Keratinocyte (primary cell): ENCODE data around the gene KIF1B. TPM values are rescaled to one million over a fixed set of nuclear protein-coding genes. Genes with fewer than 3 reads are reported as not detected.

ENCODE experiments used
- DNase-seq: peaks from one replicate; pipeline ENCODE4 v3.0.0-alpha.2; 2011; ENCODE audit warnings: low read depth, missing footprints, low spot score
- FAIRE-seq: peaks from 2 replicates; lab custom pipeline; 2011; peaks lifted over from hg19 to GRCh38; lab: Jason Lieb, UNC
- H2AFZ ChIP-seq: 2 replicates; pipeline ENCODE4 v1.6.0; 2012; ENCODE audit warnings: low read length, control low read depth, inconsistent platforms; ENCODE audit not compliant: control insufficient read depth
- H3K27ac ChIP-seq: 2 replicates; pipeline ENCODE4 v1.5.1; 2011; ENCODE audit warnings: low read length; ENCODE audit not compliant: control insufficient read depth, insufficient read depth
- H3K27me3 ChIP-seq: 3 replicates; pipeline ENCODE4 v1.6.0; 2011; ENCODE audit warnings: low read length; ENCODE audit not compliant: control insufficient read depth, insufficient read depth; ENCODE audit errors: extremely low read depth
- H3K36me3 ChIP-seq, 2 experiments: 2 replicates in 1 of 2; 3 replicates in 1 of 2; pipeline ENCODE4 v1.5.1; 2011; ENCODE audit warnings: low read length in 2 of 2, mild to moderate bottlenecking in 1 of 2; ENCODE audit not compliant: control insufficient read depth in 2 of 2, insufficient read depth in 2 of 2; ENCODE audit errors: extremely low read depth in 1 of 2
- H3K4me1 ChIP-seq: 3 replicates; pipeline ENCODE4 v1.5.1; 2011; ENCODE audit warnings: low read length; ENCODE audit not compliant: control insufficient read depth, insufficient read depth; ENCODE audit errors: extremely low read depth
- H3K4me2 ChIP-seq: 3 replicates; pipeline ENCODE4 v1.6.0; 2011; ENCODE audit warnings: low read depth, low read length; ENCODE audit not compliant: control insufficient read depth, insufficient read depth; ENCODE audit errors: extremely low read depth
- H3K4me3 ChIP-seq, 3 experiments: fragments of 200-600 bp in 1 of 3; sonication (generic) in 1 of 3; 2 replicates in 2 of 3; 3 replicates in 1 of 3; pipeline ENCODE4 v1.5.1; 2011 to 2016; ENCODE audit warnings: low read length in 3 of 3, mild to moderate bottlenecking in 3 of 3, control low read depth in 2 of 3, inconsistent platforms in 1 of 3, low read depth in 1 of 3, mixed read lengths in 1 of 3, mixed run types in 1 of 3, moderate library complexity in 1 of 3; ENCODE audit not compliant: control insufficient read depth in 2 of 3, insufficient read depth in 2 of 3; ENCODE audit errors: extremely low read depth in 1 of 3
- H3K79me2 ChIP-seq: 2 replicates; pipeline ENCODE4 v1.6.0; 2012; ENCODE audit warnings: low read length; ENCODE audit not compliant: control insufficient read depth, insufficient read depth
- H3K9ac ChIP-seq: 3 replicates; pipeline ENCODE4 v1.6.0; 2011; ENCODE audit warnings: low read length; ENCODE audit not compliant: control insufficient read depth, insufficient read depth; ENCODE audit errors: extremely low read depth
- H3K9me1 ChIP-seq: 3 replicates; pipeline ENCODE4 v1.6.0; 2011; ENCODE audit warnings: low read length; ENCODE audit not compliant: control insufficient read depth, insufficient read depth; ENCODE audit errors: extremely low read depth
- H3K9me3 ChIP-seq: 2 replicates; pipeline ENCODE4 v1.5.1; 2012; ENCODE audit warnings: low read depth, low read length; ENCODE audit not compliant: control insufficient read depth
- H4K20me1 ChIP-seq: 3 replicates; pipeline ENCODE4 v1.6.0; 2011; ENCODE audit warnings: low read length; ENCODE audit not compliant: control insufficient read depth, insufficient read depth; ENCODE audit errors: extremely low read depth
- CTCF ChIP-seq, 3 experiments: IDR thresholded peaks in 1 of 3; conservative IDR thresholded peaks in 1 of 3; optimal IDR thresholded peaks in 1 of 3; 2 replicates in 2 of 3; 3 replicates in 1 of 3; pipeline versions ENCODE3 to v1.5.1; 2011; ENCODE audit warnings: low read length in 3 of 3, mild to moderate bottlenecking in 3 of 3, moderate library complexity in 2 of 3, control low read depth in 1 of 3, inconsistent platforms in 1 of 3; ENCODE audit not compliant: insufficient read depth in 2 of 3; ENCODE audit errors: extremely low read depth in 1 of 3
- EZH2 ChIP-seq: IDR thresholded peaks from one replicate; pipeline ENCODE4 v1.6.1; 2012; ENCODE audit warnings: inconsistent platforms, mild to moderate bottlenecking, low read length, moderate library complexity
- dilution Hi-C: fragments of 300-500 bp; cut with MboI; formaldehyde crosslinking; loops from one replicate; pipeline ENCODE4 v1.7.0; 2020; ENCODE audit warnings: low sequenced_read_pairs; ENCODE audit not compliant: extremely low pct_ligation_motif_present
- polyA plus RNA-seq, 5 experiments: library from polyadenylated mRNA; depleted of rRNA in 3 of 5; stranded (reverse) in 3 of 5; stranded (forward) in 1 of 5; unstranded in 1 of 5; fragments of >200 nt; gene quantifications; 1 replicate in 1 of 5; 2 replicates in 3 of 5; 3 replicates in 1 of 5; pipeline versions ENCODE4 v1.2.1 to v1.2.3, GENCODE V29; 2011 to 2012; ENCODE audit warnings: missing spikeins in 2 of 5, low read depth in 1 of 5, low replicate concordance in 1 of 5

The KIF1B gene
- polyA plus RNA-seq, 1 donor (not counting 4 experiments of a cell fraction or from before 2014, with no cell fraction given): 15.1 TPM

GRCh38 chr1:10304295-10304694 lies 93.9 kb downstream of the KIF1B start:
- TF ChIP-seq EZH2 (no peak), CTCF (optimal IDR thresholded peaks at IDR 0.05 in 1 of 3, IDR thresholded peaks at IDR 0.05 in 1 of 3, conservative IDR thresholded peaks at IDR 0.05 in 1 of 3; ENCODE audit: extremely low read depth in 1 of 3, insufficient read depth in 2 of 3, low read length in 3 of 3) (no peak)
- H3K27me3 ChIP-seq: no peaks in the 10 kb centered on the region
- H2AFZ ChIP-seq: no peak overlapping the region
- no peak overlapping the region for H3K27ac ChIP-seq
- dilution Hi-C loops: no loop called here
- no peaks in the 10 kb centered on the region for H3K9me1 ChIP-seq
- H4K20me1 ChIP-seq: peaks cover 3% of the 10 kb centered on the region
- H3K9me3 ChIP-seq: no peaks in the 10 kb centered on the region
- no peak overlapping the region for H3K9ac ChIP-seq
- H3K36me3 ChIP-seq: peaks cover 10 to 16% of the 10 kb centered on the region in 2 experiments
- DNase-seq (no peak), FAIRE-seq (no peak)
- no peaks in the 10 kb centered on the region for H3K4me1 ChIP-seq
- no peak overlapping the region for H3K4me3 ChIP-seq
- no peak overlapping the region for H3K4me2 ChIP-seq
- no peaks in the 10 kb centered on the region for H3K79me2 ChIP-seq

- DNase-seq: no peak
- Histone ChIP-seq H2AFZ (no peak overlapping the region), H3K4me1 (no peaks in the 10 kb centered on the region), H3K79me2 (no peaks in the 10 kb centered on the region), H3K4me3 (no peak overlapping the region), H3K27ac (no peak overlapping the region), H3K4me2 (no peak overlapping the region), H4K20me1 (peaks cover 3% of the 10 kb centered on the region), H3K36me3 (peaks cover 10 to 16% of the 10 kb centered on the region in 2 experiments), H3K9me3 (no peaks in the 10 kb centered on the region), H3K9me1 (no peaks in the 10 kb centered on the region), H3K27me3 (no peaks in the 10 kb centered on the region), H3K9ac (no peak overlapping the region)
- no peak for FAIRE-seq
- dilution Hi-C loops: no loop called here
- TF ChIP-seq CTCF (optimal IDR thresholded peaks at IDR 0.05 in 1 of 3, IDR thresholded peaks at IDR 0.05 in 1 of 3, conservative IDR thresholded peaks at IDR 0.05 in 1 of 3; ENCODE audit: extremely low read depth in 1 of 3, insufficient read depth in 2 of 3, low read length in 3 of 3) (no peak), EZH2 (no peak)
These were observed 96.1 kb downstream of the KIF1B start for GRCh38 chr1:10306435-10306834.
